ENCODE results near the gene ENKD1. TPM values are rescaled to one million over a fixed set of nuclear protein-coding genes. Genes with fewer than 3 reads are reported as not detected.

ENKD1 gene
- total RNA-seq, 2 donors from 2014 or later: 19.0 to 21.2 TPM

DNA sequence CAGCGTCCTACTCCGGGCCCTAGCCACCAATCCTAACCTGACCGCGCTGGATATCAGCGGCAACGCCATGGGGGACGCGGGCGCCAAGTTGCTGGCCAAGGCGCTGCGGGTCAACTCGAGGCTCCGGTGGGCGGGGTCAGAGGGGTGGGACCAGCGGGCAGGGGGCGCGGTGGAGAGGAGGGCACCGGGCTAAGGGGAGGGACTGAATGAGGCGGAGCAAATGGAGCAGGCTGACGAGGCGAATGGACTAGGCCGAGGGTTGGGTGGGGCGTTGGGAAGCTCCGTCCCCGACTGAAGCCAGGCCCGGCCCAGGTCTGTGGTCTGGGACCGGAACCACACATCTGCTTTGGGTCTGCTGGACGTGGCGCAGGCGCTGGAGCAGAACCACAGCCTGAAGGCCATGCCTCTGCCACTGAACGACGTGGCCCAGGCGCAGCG lies 17.0 kb downstream of the ENKD1 start:
- H3K27me3 Mint-ChIP-seq (ENCODE audit: insufficient read depth): peaks cover 79% of the 10 kb centered on the region

GRCh38 chr16:67648764-67649407 lies 17.7 kb downstream of the ENKD1 start:
- no peak overlapping the region for H3K4me3 Mint-ChIP-seq
- H3K27me3 Mint-ChIP-seq (ENCODE audit: insufficient read depth): peaks cover 80% of the 10 kb centered on the region
- no peaks in the 10 kb centered on the region for H3K9me3 Mint-ChIP-seq
- 83 to 93% methylated on average over 21 to 35 of the region's 35 CpGs for WGBS, 2 experiments (ENCODE audit: insufficient coverage in 1 of 2, insufficient read length in 1 of 2)
- peak; percentile 61 for DNase-seq
- Histone ChIP-seq H3K36me3 (ENCODE audit: control insufficient read depth, insufficient read depth, low read length) (no peaks in the 10 kb centered on the region), H3K4me3 (ENCODE audit: low read length) (no peak overlapping the region), H3K9ac (ENCODE audit: extremely low read depth, low read length, poor library complexity, severe bottlenecking) (no peak overlapping the region), H3K4me1 (ENCODE audit: control insufficient read depth, insufficient read depth, low read length) (no peaks in the 10 kb centered on the region), H3K9me3 (ENCODE audit: control insufficient read depth, low read length) (no peaks in the 10 kb centered on the region), H3K27ac (ENCODE audit: low read depth, low read length) (no peak overlapping the region), H3K27me3 (ENCODE audit: control insufficient read depth, insufficient read depth, low read length, poor library complexity, severe bottlenecking) (peaks cover 7% of the 10 kb centered on the region)
- peaks cover 2% of the 10 kb centered on the region for H3K4me1 Mint-ChIP-seq
- no peak for TF ChIP-seq CTCF (conservative IDR thresholded peaks at IDR 0.05)
- H3K36me3 Mint-ChIP-seq (ENCODE audit: low read depth): no peaks in the 10 kb centered on the region
- no peak overlapping the region for H3K27ac Mint-ChIP-seq

More for the DNA sequence above, 17.0 kb downstream of the ENKD1 start:
- peaks cover 7% of the 10 kb centered on the region for H3K27me3 ChIP-seq (ENCODE audit: control insufficient read depth, insufficient read depth, low read length, poor library complexity, severe bottlenecking)
- H3K36me3 ChIP-seq (ENCODE audit: control insufficient read depth, insufficient read depth, low read length): no peaks in the 10 kb centered on the region
- H3K4me1 ChIP-seq (ENCODE audit: control insufficient read depth, insufficient read depth, low read length): no peaks in the 10 kb centered on the region
- Mint-ChIP-seq H3K4me3 (no peak overlapping the region), H3K4me1 (peaks cover 2% of the 10 kb centered on the region), H3K27ac (no peak overlapping the region), H3K9me3 (no peaks in the 10 kb centered on the region), H3K36me3 (ENCODE audit: low read depth) (no peaks in the 10 kb centered on the region)
- H3K9ac ChIP-seq (ENCODE audit: extremely low read depth, low read length, poor library complexity, severe bottlenecking): no peak overlapping the region
- H3K4me3 ChIP-seq (ENCODE audit: low read length): no peak overlapping the region
- peak; percentile 97 for DNase-seq
- no peak for TF ChIP-seq CTCF (conservative IDR thresholded peaks at IDR 0.05)
- 80 to 93% methylated on average over 10 to 34 of the region's 34 CpGs for WGBS, 2 experiments (ENCODE audit: insufficient coverage in 1 of 2, insufficient read length in 1 of 2)
- H3K9me3 ChIP-seq (ENCODE audit: control insufficient read depth, low read length): no peaks in the 10 kb centered on the region
- H3K27ac ChIP-seq (ENCODE audit: low read depth, low read length): no peak overlapping the region

- Histone ChIP-seq H3K4me1 (ENCODE audit: control insufficient read depth, insufficient read depth, low read length) (no peaks in the 10 kb centered on the region), H3K4me3 (ENCODE audit: low read length) (no peak overlapping the region), H3K27me3 (ENCODE audit: control insufficient read depth, insufficient read depth, low read length, poor library complexity, severe bottlenecking) (peaks cover under 1% of the 10 kb centered on the region), H3K9me3 (ENCODE audit: control insufficient read depth, low read length) (no peaks in the 10 kb centered on the region), H3K27ac (ENCODE audit: low read depth, low read length) (no peak overlapping the region), H3K9ac (ENCODE audit: extremely low read depth, low read length, poor library complexity, severe bottlenecking) (no peak overlapping the region), H3K36me3 (ENCODE audit: control insufficient read depth, insufficient read depth, low read length) (no peaks in the 10 kb centered on the region)
- Mint-ChIP-seq H3K4me1 (no peaks in the 10 kb centered on the region), H3K9me3 (no peaks in the 10 kb centered on the region), H3K4me3 (no peak overlapping the region), H3K27ac (no peak overlapping the region), H3K27me3 (ENCODE audit: insufficient read depth) (peaks cover 79% of the 10 kb centered on the region), H3K36me3 (ENCODE audit: low read depth) (no peaks in the 10 kb centered on the region)
- peak; percentile 75 for DNase-seq
- 82 to 97% methylated on average over 17 to 65 of the region's 65 CpGs for WGBS, 2 experiments (ENCODE audit: insufficient coverage in 1 of 2, insufficient read length in 1 of 2)
- TF ChIP-seq CTCF (conservative IDR thresholded peaks at IDR 0.05): no peak
Observed at GRCh38 chr16:67648088-67648763, 18.3 kb downstream of the ENKD1 start.

Data from endodermal cell (in vitro differentiated cells).